HepG2 (cell line): ENCODE measurements around the gene CREBRF.

Experiments
- ATF3 ChIP-seq: sonication (generic); formaldehyde crosslinking; IDR thresholded peaks from 2 replicates; pipeline ENCODE4 v1.4.0; 2020; ENCODE audit warnings: missing genetic modification reagents
- CBFB ChIP-seq: sonication (generic); formaldehyde crosslinking; IDR thresholded peaks from 2 replicates; pipeline ENCODE4 v1.4.0; 2020; ENCODE audit warnings: missing genetic modification reagents
- CTCF ChIP-seq: sonication (generic); formaldehyde crosslinking; IDR thresholded peaks from 2 replicates; pipeline ENCODE4 v1.5.0; 2020; ENCODE audit warnings: mild to moderate bottlenecking, missing genetic modification reagents, moderate library complexity
- HDAC1 ChIP-seq: sonication (generic); formaldehyde crosslinking; IDR thresholded peaks from 2 replicates; pipeline ENCODE4 v1.5.1; 2020; ENCODE audit warnings: mild to moderate bottlenecking, missing genetic modification reagents
- MAFK ChIP-seq, 2 experiments: IDR thresholded peaks in 1 of 2; conservative IDR thresholded peaks in 1 of 2; 2 replicates each; pipeline ENCODE4 v1.6.1; 2011; ENCODE audit warnings: improper control_type of control experiment in 2 of 2, low read length in 2 of 2
- SATB2 ChIP-seq: sonication (generic); formaldehyde crosslinking; IDR thresholded peaks from 2 replicates; pipeline ENCODE4 v1.5.0; 2020; ENCODE audit warnings: missing genetic modification reagents
- TAF1 ChIP-seq: sonication (generic); formaldehyde crosslinking; IDR thresholded peaks from 2 replicates; pipeline ENCODE4 v1.4.0; 2020; ENCODE audit warnings: missing genetic modification reagents
- ZFX ChIP-seq: sonication (generic); formaldehyde crosslinking; IDR thresholded peaks from 2 replicates; pipeline ENCODE4 v1.4.0; 2020; ENCODE audit warnings: mild to moderate bottlenecking, low read depth, missing genetic modification reagents, moderate library complexity
- ZNF318 ChIP-seq: sonication (generic); formaldehyde crosslinking; IDR thresholded peaks from 2 replicates; pipeline ENCODE4 v1.4.0; 2020; ENCODE audit warnings: mild to moderate bottlenecking, missing genetic modification reagents
- ZNF331 ChIP-seq: sonication (generic); formaldehyde crosslinking; IDR thresholded peaks from 2 replicates; pipeline ENCODE4 v1.4.0; 2020; ENCODE audit warnings: missing genetic modification reagents
- ZNF512 ChIP-seq: sonication (generic); formaldehyde crosslinking; IDR thresholded peaks from 2 replicates; pipeline ENCODE4 v1.4.0; 2020; ENCODE audit warnings: mild to moderate bottlenecking, missing genetic modification reagents
- ZNF766 ChIP-seq: sonication (generic); formaldehyde crosslinking; IDR thresholded peaks from 2 replicates; pipeline ENCODE4 v1.5.0; 2020; ENCODE audit warnings: missing genetic modification reagents, borderline replicate concordance

- no peak for TF ChIP-seq ZNF331 (CRISPR knock-in tag)
- no peak for TF ChIP-seq ZNF318
- no peak for TF ChIP-seq ZNF766 (CRISPR knock-in tag)
- no peak for TF ChIP-seq ATF3 (CRISPR knock-in tag)
- no peak for TF ChIP-seq ZFX (CRISPR knock-in tag)
- no peak for TF ChIP-seq ZNF512 (CRISPR knock-in tag)
- TF ChIP-seq HDAC1, result no peak
- TF ChIP-seq CBFB (CRISPR knock-in tag), result no peak
- TF ChIP-seq SATB2 (CRISPR knock-in tag), result no peak
- TF ChIP-seq CTCF (CRISPR knock-in tag), result no peak
- TF ChIP-seq MAFK (conservative IDR thresholded peaks at IDR 0.05 in 1 of 2, IDR thresholded peaks at IDR 0.05 in 1 of 2; ENCODE audit: low read length in 2 of 2), result no peak
- no peak for TF ChIP-seq TAF1 (CRISPR knock-in tag)
Measured at GRCh38 chr5:173055722-173055982, 500 bp upstream of the CREBRF start.
